Bone marrow (tissue), 2 donors: ENCODE results near the gene PPM1A.

Experiments used
- DNase-seq, 2 donors: peaks; one replicate each; lab custom pipeline; 2025; lab: John Stamatoyannopoulos, UW

The PPM1A gene

GRCh38 chr14:60227291-60227690, 21.7 kb upstream of the PPM1A start:
- no peak for DNase-seq

- no peak for DNase-seq
Observed at GRCh38 chr14:60229614-60230013, 19.4 kb upstream of the PPM1A start.

- no peak for DNase-seq
Observed at GRCh38 chr14:60232185-60232584, 16.8 kb upstream of the PPM1A start.

GRCh38 chr14:60233251-60233650, 15.8 kb upstream of the PPM1A start:
- no peak for DNase-seq

- DNase-seq, result no peak
Observed at GRCh38 chr14:60233891-60234290, 15.1 kb upstream of the PPM1A start.

- DNase-seq, result no peak
Observed at GRCh38 chr14:60235440-60235839, 13.6 kb upstream of the PPM1A start.

GRCh38 chr14:60238955-60239354, 10.1 kb upstream of the PPM1A start:
- no peak for DNase-seq

- no peak for DNase-seq
Observed at GRCh38 chr14:60240139-60240856, 8.7 kb upstream of the PPM1A start.

GRCh38 chr14:60241091-60241490, 7.9 kb upstream of the PPM1A start:
- no peak for DNase-seq

- peak in 1 of 2 donors; percentile 38 for DNase-seq
Observed at GRCh38 chr14:60242429-60242828, 6.6 kb upstream of the PPM1A start.

GRCh38 chr14:60245380-60246177, 3.4 kb upstream of the PPM1A start:
- DNase-seq, result no peak

GRCh38 chr14:60247994-60248696, 876 bp upstream of the PPM1A start:
- DNase-seq, result peak; percentile 32 to 81

GRCh38 chr14:60249321-60250256, 568 bp downstream of the PPM1A start:
- peak; percentile 44 to 47 for DNase-seq

- no peak for DNase-seq
Observed at GRCh38 chr14:60250257-60251035, 1.4 kb downstream of the PPM1A start.

GRCh38 chr14:60251877-60252276, 2.9 kb downstream of the PPM1A start:
- DNase-seq, result no peak

- no peak for DNase-seq
Observed at GRCh38 chr14:60252630-60253029, 3.6 kb downstream of the PPM1A start.

- DNase-seq, result no peak
Observed at GRCh38 chr14:60253649-60254048, 4.6 kb downstream of the PPM1A start.

GRCh38 chr14:60254176-60254575, 5.2 kb downstream of the PPM1A start:
- no peak for DNase-seq

GRCh38 chr14:60257865-60258264, 8.8 kb downstream of the PPM1A start:
- no peak for DNase-seq

GRCh38 chr14:60265163-60265562, 16.1 kb downstream of the PPM1A start:
- DNase-seq, result no peak
